ENCODE results near the gene DMBX1. TPM values are rescaled to one million over a fixed set of nuclear protein-coding genes. Genes with fewer than 3 reads are reported as not detected.

The DMBX1 gene
- total RNA-seq, 1 experiment from 2014 or later, result not detected

- peak; percentile 84 for DNase-seq (ENCODE audit: unreplicated experiment)
- Mint-ChIP-seq H3K36me3 (ENCODE audit: insufficient read depth, unreplicated experiment) (no peaks in the 10 kb centered on the region), H3K9me3 (ENCODE audit: unreplicated experiment) (no peaks in the 10 kb centered on the region), H3K4me3 (ENCODE audit: unreplicated experiment) (no peak overlapping the region), H3K27ac (ENCODE audit: low read depth, unreplicated experiment) (no peak overlapping the region), H3K27me3 (ENCODE audit: insufficient read depth, unreplicated experiment) (peaks cover 14% of the 10 kb centered on the region), H3K4me1 (ENCODE audit: insufficient read depth, unreplicated experiment) (peaks cover 16% of the 10 kb centered on the region)
- POLR2A ChIA-PET, result interaction anchor here (0.7 to 1.6 kb wide), 4 partner anchors 48 to 187 kb away, joined by 3 to 6 read pairs (median 4); partner anchors contain the start of gene NSUN4
- peak; percentile 92 for TF ChIP-seq CTCF (IDR thresholded peaks at IDR 0.05; ENCODE audit: unreplicated experiment)
- BruUV-seq (replicated peaks), result no TSS peak
- CTCF ChIA-PET, result interaction anchor here (0.6 to 6.6 kb wide), 44 partner anchors 10 to 1517 kb away, joined by 3 to 223 read pairs (median 4); a partner anchor contains a TSS
- intact Hi-C loops (cut with micrococcal nuclease), result loop anchor here (1.0 kb wide), 3 partner anchors 50 to 121 kb away; no protein-coding TSS in a partner anchor
Measured at GRCh38 chr1:46527474-46528296, 38.0 kb downstream of the DMBX1 start.

- no peak for TF ChIP-seq CTCF (IDR thresholded peaks at IDR 0.05; ENCODE audit: unreplicated experiment)
- no peaks in the 10 kb centered on the region for H3K9me3 Mint-ChIP-seq (ENCODE audit: unreplicated experiment)
Measured at GRCh38 chr1:46528297-46528955, 38.8 kb downstream of the DMBX1 start.

GRCh38 chr1:46529031-46529630 lies 39.5 kb downstream of the DMBX1 start:
- Mint-ChIP-seq H3K36me3 (ENCODE audit: insufficient read depth, unreplicated experiment) (no peaks in the 10 kb centered on the region), H3K4me1 (ENCODE audit: insufficient read depth, unreplicated experiment) (peaks cover 8% of the 10 kb centered on the region), H3K27me3 (ENCODE audit: insufficient read depth, unreplicated experiment) (peaks cover 14% of the 10 kb centered on the region), H3K27ac (ENCODE audit: low read depth, unreplicated experiment) (no peak overlapping the region), H3K4me3 (ENCODE audit: unreplicated experiment) (no peak overlapping the region), H3K9me3 (ENCODE audit: unreplicated experiment) (no peaks in the 10 kb centered on the region)
- no TSS peak for BruUV-seq (replicated peaks)
- no peak for TF ChIP-seq CTCF (IDR thresholded peaks at IDR 0.05; ENCODE audit: unreplicated experiment)
- ChIA-PET POLR2A (interaction anchor here (1.3 kb wide), 1 partner anchor 11 kb away, joined by 8 read pairs; no protein-coding TSS in a partner anchor), CTCF (interaction anchor here (0.5 to 6.6 kb wide), 31 partner anchors 10 to 218 kb away, joined by 3 to 223 read pairs (median 4); a partner anchor contains a TSS)
- peak; percentile 80 for DNase-seq (ENCODE audit: unreplicated experiment)
- intact Hi-C loops (cut with micrococcal nuclease), result no loop called here

More at GRCh38 chr1:46528297-46528955, 38.8 kb downstream of the DMBX1 start:
- H3K4me3 Mint-ChIP-seq (ENCODE audit: unreplicated experiment), result no peak overlapping the region
- BruUV-seq (replicated peaks), result no TSS peak
- ChIA-PET CTCF (interaction anchor here (0.5 to 6.6 kb wide), 33 partner anchors 10 to 287 kb away, joined by 3 to 223 read pairs (median 4); a partner anchor contains a TSS), POLR2A (interaction anchor here (1.0 to 1.3 kb wide), 2 partner anchors 11 to 51 kb away, joined by 6 to 8 read pairs; no protein-coding TSS in a partner anchor)
- intact Hi-C loops (cut with micrococcal nuclease), result loop anchor here (1.0 kb wide), 3 partner anchors 51 to 122 kb away; no protein-coding TSS in a partner anchor
- H3K36me3 Mint-ChIP-seq (ENCODE audit: insufficient read depth, unreplicated experiment), result no peaks in the 10 kb centered on the region
- no peak overlapping the region for H3K27ac Mint-ChIP-seq (ENCODE audit: low read depth, unreplicated experiment)
- peaks cover 14% of the 10 kb centered on the region for H3K27me3 Mint-ChIP-seq (ENCODE audit: insufficient read depth, unreplicated experiment)
- no peak for DNase-seq (ENCODE audit: unreplicated experiment)
- peaks cover 12% of the 10 kb centered on the region for H3K4me1 Mint-ChIP-seq (ENCODE audit: insufficient read depth, unreplicated experiment)

All from MCF 10A (cell line).